GM23338 (cell line): ENCODE results near the gene PDHX. TPM values are rescaled to one million over a fixed set of nuclear protein-coding genes. Genes with fewer than 3 reads are reported as not detected.

Source experiments
- ATAC-seq: fragments of 200-7000 bp; cut with Tn5 transposase; 3 replicates; pipeline ENCODE4 v1.9.1; 2020
- DNase-seq: peaks from one replicate; pipeline ENCODE4 v3.0.0-alpha.2; 2015; ENCODE audit warnings: low spot score
- H2AFZ ChIP-seq: fragments of 200-600 bp; sonication (generic); 2 replicates; pipeline ENCODE4 v1.8.0; 2016; ENCODE audit warnings: antibody characterized with exemption, mild to moderate bottlenecking, moderate library complexity
- H3F3A ChIP-seq: fragments of 200-600 bp; sonication (generic); replicated peaks from 2 replicates; pipeline ENCODE4 v1.8.0; 2017; ENCODE audit warnings: antibody characterized with exemption, mixed run types, low read depth
- H3K27ac ChIP-seq: fragments of 200-600 bp; sonication (generic); 2 replicates; pipeline ENCODE4 v1.6.1; 2016; ENCODE audit warnings: low read depth
- H3K27me3 ChIP-seq: fragments of 200-600 bp; sonication (generic); 2 replicates; pipeline ENCODE4 v1.8.0; 2016; ENCODE audit warnings: mild to moderate bottlenecking, mixed run types, moderate library complexity; ENCODE audit not compliant: insufficient read depth
- H3K36me3 ChIP-seq: fragments of 200-600 bp; sonication (generic); 2 replicates; pipeline ENCODE4 v1.8.0; 2016; ENCODE audit warnings: mild to moderate bottlenecking; ENCODE audit not compliant: insufficient read depth
- H3K4me1 ChIP-seq: fragments of 200-600 bp; sonication (generic); 2 replicates; pipeline ENCODE4 v1.8.0; 2016; ENCODE audit warnings: mild to moderate bottlenecking, moderate library complexity; ENCODE audit not compliant: insufficient read depth
- H3K4me2 ChIP-seq: fragments of 200-600 bp; sonication (generic); 2 replicates; pipeline ENCODE4 v1.7.1; 2017; ENCODE audit warnings: mixed run types
- H3K4me3 ChIP-seq: fragments of 200-600 bp; sonication (generic); 2 replicates; pipeline ENCODE4 v1.6.1; 2016; ENCODE audit warnings: mixed run types
- H3K79me2 ChIP-seq: fragments of 200-600 bp; sonication (generic); replicated peaks from 2 replicates; pipeline ENCODE4 v1.8.0; 2017; ENCODE audit warnings: mild to moderate bottlenecking; ENCODE audit not compliant: insufficient read depth
- H3K9me2 ChIP-seq: fragments of 200-600 bp; sonication (generic); 2 replicates; pipeline ENCODE4 v1.8.0; 2017; ENCODE audit not compliant: insufficient read depth
- H4K20me1 ChIP-seq: fragments of 200-600 bp; sonication (generic); replicated peaks from 2 replicates; pipeline ENCODE4 v1.8.0; 2017; ENCODE audit warnings: mild to moderate bottlenecking; ENCODE audit not compliant: insufficient read depth
- H3K27ac Mint-ChIP-seq: 2 replicates; pipeline ENCODE4 v1.8.0; 2020; ENCODE audit warnings: inconsistent platforms, mild to moderate bottlenecking, moderate library complexity, mixed read lengths
- H3K27me3 Mint-ChIP-seq: 3 replicates; pipeline ENCODE4 v1.8.0; 2022; ENCODE audit warnings: low read depth, mild to moderate bottlenecking, moderate library complexity, mixed read lengths, inconsistent platforms; ENCODE audit not compliant: insufficient read depth, poor library complexity
- H3K36me3 Mint-ChIP-seq: 3 replicates; pipeline ENCODE4 v1.8.0; 2021; ENCODE audit warnings: low read depth, mild to moderate bottlenecking, inconsistent platforms, moderate library complexity, mixed read lengths
- H3K4me1 Mint-ChIP-seq: 3 replicates; pipeline ENCODE4 v1.8.0; 2020; ENCODE audit warnings: mild to moderate bottlenecking, inconsistent platforms, mixed read lengths
- H3K4me3 Mint-ChIP-seq: 3 replicates; pipeline ENCODE4 v1.8.0; 2021; ENCODE audit warnings: moderate library complexity, mild to moderate bottlenecking, inconsistent platforms, mixed read lengths
- H3K9me3 Mint-ChIP-seq: 3 replicates; pipeline ENCODE4 v1.8.0; 2020; ENCODE audit warnings: moderate library complexity, mild to moderate bottlenecking, inconsistent platforms, mixed read lengths
- CREB1 ChIP-seq: fragments of 250-450 bp; sonication (Bioruptor Pico); IDR thresholded peaks from 2 replicates; pipeline ENCODE4 v1.5.0; 2020; ENCODE audit warnings: low read depth, mild to moderate bottlenecking, moderate library complexity
- EZH2phosphoT487 ChIP-seq: fragments of 200-600 bp; sonication (generic); IDR thresholded peaks from one replicate; pipeline ENCODE4 v1.8.1; 2018; ENCODE audit warnings: antibody characterized with exemption; ENCODE audit not compliant: unreplicated experiment
- POLR2AphosphoS5 ChIP-seq: IDR thresholded peaks from 2 replicates; pipeline ENCODE4 v1.6.1; 2016; ENCODE audit warnings: antibody characterized with exemption, low read depth
- STAT1 ChIP-seq: IDR thresholded peaks from one replicate; pipeline ENCODE4 v1.6.1; 2016; ENCODE audit warnings: antibody characterized with exemption; ENCODE audit not compliant: unreplicated experiment
- ZNF114 ChIP-seq: fragments of 250-450 bp; sonication (Bioruptor Pico); IDR thresholded peaks from 2 replicates; pipeline ENCODE4 v1.5.0; 2020; ENCODE audit warnings: mild to moderate bottlenecking, moderate library complexity
- polyA plus RNA-seq: library from polyadenylated mRNA; unstranded; fragments of >200 nt; fragmentation: Nextera tagmentation; extraction: Ambion mirVana; gene quantifications from 2 replicates; pipeline ENCODE4 v1.2.1, GENCODE V29; 2016
- total RNA-seq: library from RNA; depleted of rRNA; stranded (reverse); fragments of >200 nt; shearing (Covaris generic); gene quantifications from 2 replicates; pipeline ENCODE4 v1.2.3, GENCODE V29; 2014
- TF ChIP-seq, protein P1 (sequence below): IDR thresholded peaks from 2 replicates; pipeline ENCODE4 v1.6.1; 2016; ENCODE audit warnings: antibody characterized with exemption
- TF ChIP-seq, protein P2 (sequence below), 2 experiments: fragments of 200-600 bp in 1 of 2; sonication (generic) in 1 of 2; conservative IDR thresholded peaks; 2 replicates each; pipeline versions ENCODE4 v1.5.1 to v1.6.1; 2016 to 2017; ENCODE audit warnings: antibody characterized with exemption in 2 of 2, low read depth in 2 of 2, mild to moderate bottlenecking in 2 of 2, moderate library complexity in 1 of 2

Gene PDHX
- total and polyA plus RNA-seq, 2 experiments from 2014 or later: 36.9 to 40.2 TPM

DNA sequence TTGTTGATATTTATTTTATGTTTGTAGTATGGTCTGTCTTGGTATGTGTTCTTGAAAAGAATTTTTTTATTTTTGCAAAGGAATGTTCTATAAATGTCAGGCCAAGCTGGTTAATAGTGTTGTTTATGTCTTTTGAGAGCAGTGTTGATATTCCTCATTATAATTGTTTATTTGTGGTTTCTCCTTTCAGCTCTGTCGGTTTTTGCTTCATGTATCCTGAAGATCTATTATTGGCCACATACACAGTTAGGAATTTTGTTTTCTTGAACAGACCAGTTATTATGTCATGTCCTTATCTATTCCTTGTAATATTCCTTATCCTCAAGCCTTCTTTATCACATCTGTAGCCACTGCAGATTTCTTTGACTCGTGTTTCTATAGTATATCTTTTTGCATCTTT is 56.5 kb downstream of the PDHX start:
- peaks cover 40% of the 10 kb centered on the region for H3K36me3 Mint-ChIP-seq
- Histone ChIP-seq H3K79me2 (no peaks in the 10 kb centered on the region), H2AFZ (no peak overlapping the region), H3K36me3 (peaks cover 5% of the 10 kb centered on the region; the same call in 1 of the 2 replicates), H3K27me3 (no peaks in the 10 kb centered on the region), H3K4me2 (no peak overlapping the region), H4K20me1 (no peaks in the 10 kb centered on the region), H3K4me3 (no peak overlapping the region), H3F3A (no peaks in the 10 kb centered on the region), H3K27ac (no peak overlapping the region), H3K9me2 (no peaks in the 10 kb centered on the region), H3K4me1 (peaks cover 9% of the 10 kb centered on the region)
- no peak overlapping the region for H3K27ac Mint-ChIP-seq
- no peak for TF ChIP-seq EZH2phosphoT487
- no peaks in the 10 kb centered on the region for H3K9me3 Mint-ChIP-seq
- H3K4me1 Mint-ChIP-seq: peaks cover 8% of the 10 kb centered on the region; the same call in 2 of the 3 replicates
- DNase-seq (no peak), ATAC-seq (no peak)
- H3K27me3 Mint-ChIP-seq: peaks cover 1% of the 10 kb centered on the region
- H3K4me3 Mint-ChIP-seq: no peak overlapping the region

DNA sequence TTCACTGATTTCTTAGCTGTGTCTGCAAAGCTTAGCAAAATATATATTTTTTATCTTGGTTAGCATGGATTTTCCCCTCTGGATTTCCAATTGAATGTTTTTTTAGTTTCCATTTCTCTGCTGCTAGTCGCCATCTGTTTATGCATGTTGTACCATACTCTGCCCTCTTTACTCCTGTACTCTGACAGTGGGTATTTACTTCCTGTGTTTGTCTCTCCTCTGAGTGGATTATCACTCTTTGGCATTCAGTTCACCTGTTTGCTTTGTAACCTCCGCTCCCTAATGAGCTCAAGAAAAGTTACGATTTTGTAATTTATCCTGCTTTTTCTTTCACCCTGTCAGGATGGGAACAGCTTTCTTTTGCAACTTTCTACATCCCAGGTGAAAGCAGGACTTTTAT is 59.1 kb downstream of the PDHX start:
- Histone ChIP-seq H3K4me2 (no peak overlapping the region), H3K27ac (no peak overlapping the region), H3K79me2 (no peaks in the 10 kb centered on the region), H3K36me3 (peaks cover 3% of the 10 kb centered on the region; the same call in 1 of the 2 replicates), H3K9me2 (no peaks in the 10 kb centered on the region), H3K4me1 (peaks cover 9% of the 10 kb centered on the region), H2AFZ (no peak overlapping the region), H3K4me3 (no peak overlapping the region), H4K20me1 (no peaks in the 10 kb centered on the region), H3K27me3 (no peaks in the 10 kb centered on the region), H3F3A (no peaks in the 10 kb centered on the region)
- Mint-ChIP-seq H3K4me3 (no peak overlapping the region), H3K27ac (0 out of 2 replicates have a peak overlapping the region, but pooled peaks have one; percentile 25), H3K4me1 (peaks cover 16% of the 10 kb centered on the region; the same call in 2 of the 3 replicates), H3K27me3 (no peaks in the 10 kb centered on the region), H3K36me3 (peaks cover 36% of the 10 kb centered on the region), H3K9me3 (0 out of 3 replicates have a peak, but pooled peaks cover 1% of the 10 kb centered on the region)
- ATAC-seq (no peak), DNase-seq (no peak)
- TF ChIP-seq, protein P1, sequence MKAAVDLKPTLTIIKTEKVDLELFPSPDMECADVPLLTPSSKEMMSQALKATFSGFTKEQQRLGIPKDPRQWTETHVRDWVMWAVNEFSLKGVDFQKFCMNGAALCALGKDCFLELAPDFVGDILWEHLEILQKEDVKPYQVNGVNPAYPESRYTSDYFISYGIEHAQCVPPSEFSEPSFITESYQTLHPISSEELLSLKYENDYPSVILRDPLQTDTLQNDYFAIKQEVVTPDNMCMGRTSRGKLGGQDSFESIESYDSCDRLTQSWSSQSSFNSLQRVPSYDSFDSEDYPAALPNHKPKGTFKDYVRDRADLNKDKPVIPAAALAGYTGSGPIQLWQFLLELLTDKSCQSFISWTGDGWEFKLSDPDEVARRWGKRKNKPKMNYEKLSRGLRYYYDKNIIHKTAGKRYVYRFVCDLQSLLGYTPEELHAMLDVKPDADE: no peak
- TF ChIP-seq POLR2AphosphoS5: no peak
- no peak for TF ChIP-seq STAT1
- TF ChIP-seq, protein P2, sequence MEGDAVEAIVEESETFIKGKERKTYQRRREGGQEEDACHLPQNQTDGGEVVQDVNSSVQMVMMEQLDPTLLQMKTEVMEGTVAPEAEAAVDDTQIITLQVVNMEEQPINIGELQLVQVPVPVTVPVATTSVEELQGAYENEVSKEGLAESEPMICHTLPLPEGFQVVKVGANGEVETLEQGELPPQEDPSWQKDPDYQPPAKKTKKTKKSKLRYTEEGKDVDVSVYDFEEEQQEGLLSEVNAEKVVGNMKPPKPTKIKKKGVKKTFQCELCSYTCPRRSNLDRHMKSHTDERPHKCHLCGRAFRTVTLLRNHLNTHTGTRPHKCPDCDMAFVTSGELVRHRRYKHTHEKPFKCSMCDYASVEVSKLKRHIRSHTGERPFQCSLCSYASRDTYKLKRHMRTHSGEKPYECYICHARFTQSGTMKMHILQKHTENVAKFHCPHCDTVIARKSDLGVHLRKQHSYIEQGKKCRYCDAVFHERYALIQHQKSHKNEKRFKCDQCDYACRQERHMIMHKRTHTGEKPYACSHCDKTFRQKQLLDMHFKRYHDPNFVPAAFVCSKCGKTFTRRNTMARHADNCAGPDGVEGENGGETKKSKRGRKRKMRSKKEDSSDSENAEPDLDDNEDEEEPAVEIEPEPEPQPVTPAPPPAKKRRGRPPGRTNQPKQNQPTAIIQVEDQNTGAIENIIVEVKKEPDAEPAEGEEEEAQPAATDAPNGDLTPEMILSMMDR (conservative IDR thresholded peaks at IDR 0.05; ENCODE audit: low read depth in 2 of 2): no peak

DNA sequence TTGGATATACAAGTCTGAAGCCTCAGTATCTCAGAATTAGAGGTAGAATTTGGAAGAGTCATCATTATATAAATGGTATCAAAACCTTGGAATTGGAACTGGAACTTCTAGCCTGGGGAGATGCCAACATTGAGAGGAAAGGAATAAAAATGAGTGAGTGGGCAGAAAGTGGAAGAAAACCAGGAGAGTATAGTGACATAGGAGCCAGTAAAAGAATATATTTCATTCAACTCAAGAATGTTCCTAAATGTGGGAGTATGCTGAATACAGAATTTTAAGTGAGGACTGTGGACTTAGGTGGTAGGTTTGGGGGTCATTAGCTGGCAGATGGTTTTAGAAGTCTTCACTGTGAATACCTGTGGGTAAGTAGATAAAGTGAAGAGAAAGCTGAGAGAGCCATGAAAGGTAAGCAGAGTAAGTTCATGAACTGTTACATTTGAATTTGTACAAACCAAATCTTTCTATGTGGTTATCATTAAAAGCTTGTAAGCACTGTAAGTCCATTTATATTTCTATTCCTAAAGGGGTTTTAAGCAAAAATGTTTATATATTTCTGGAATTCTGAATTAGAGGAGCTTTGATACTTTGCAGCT is 60.2 kb downstream of the PDHX start:
- H3F3A ChIP-seq: no peaks in the 10 kb centered on the region
- no peaks in the 10 kb centered on the region for H4K20me1 ChIP-seq
- peaks cover 9% of the 10 kb centered on the region for H3K4me1 ChIP-seq
- 0 out of 3 replicates have a peak, but pooled peaks cover 4% of the 10 kb centered on the region for H3K9me3 Mint-ChIP-seq
- no peaks in the 10 kb centered on the region; the same call in 1 of the 2 replicates for H3K36me3 ChIP-seq
- H3K4me3 Mint-ChIP-seq: no peak overlapping the region
- no peaks in the 10 kb centered on the region for H3K9me2 ChIP-seq
- no peaks in the 10 kb centered on the region for H3K79me2 ChIP-seq
- H3K4me2 ChIP-seq: no peak overlapping the region
- H3K4me3 ChIP-seq: no peak overlapping the region
- peaks cover 16% of the 10 kb centered on the region; the same call in 2 of the 3 replicates for H3K4me1 Mint-ChIP-seq
- ATAC-seq: no peak
- H3K27ac Mint-ChIP-seq: peak overlapping the region; percentile 7; the same call in 1 of the 2 replicates
- no peak for TF ChIP-seq CREB1 (CRISPR knock-in tag)
- TF ChIP-seq ZNF114 (CRISPR knock-in tag): no peak
- no peak for DNase-seq
- peaks cover 36% of the 10 kb centered on the region for H3K36me3 Mint-ChIP-seq
- no peaks in the 10 kb centered on the region for H3K27me3 Mint-ChIP-seq
- H3K27ac ChIP-seq: no peak overlapping the region; the same call in 1 of the 2 replicates
- H2AFZ ChIP-seq: no peak overlapping the region
- H3K27me3 ChIP-seq: no peaks in the 10 kb centered on the region
